ENCODE results near the gene EIF4E3.

The EIF4E3 gene

DNA sequence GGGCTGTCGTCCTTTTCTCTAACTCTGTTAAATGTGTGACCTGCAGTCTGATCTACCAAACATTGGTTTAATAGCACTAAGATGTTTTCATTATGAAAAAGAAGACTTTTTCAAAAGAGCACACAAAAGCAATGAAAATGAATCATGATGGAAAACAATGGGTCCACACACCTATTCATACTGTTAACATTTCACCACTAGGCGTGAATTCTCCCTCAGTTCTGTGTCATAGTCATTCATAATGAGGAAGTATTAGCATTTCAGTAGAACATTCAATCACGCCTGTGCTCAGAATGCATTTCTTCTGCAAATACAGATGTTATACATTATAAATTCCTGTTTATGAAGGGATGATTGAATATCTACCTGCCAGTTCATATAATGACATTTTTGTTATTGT is 35.9 kb downstream of the EIF4E3 start:
- DNase-seq (ENCODE audit: low spot score) = peak; percentile 31

DNA sequence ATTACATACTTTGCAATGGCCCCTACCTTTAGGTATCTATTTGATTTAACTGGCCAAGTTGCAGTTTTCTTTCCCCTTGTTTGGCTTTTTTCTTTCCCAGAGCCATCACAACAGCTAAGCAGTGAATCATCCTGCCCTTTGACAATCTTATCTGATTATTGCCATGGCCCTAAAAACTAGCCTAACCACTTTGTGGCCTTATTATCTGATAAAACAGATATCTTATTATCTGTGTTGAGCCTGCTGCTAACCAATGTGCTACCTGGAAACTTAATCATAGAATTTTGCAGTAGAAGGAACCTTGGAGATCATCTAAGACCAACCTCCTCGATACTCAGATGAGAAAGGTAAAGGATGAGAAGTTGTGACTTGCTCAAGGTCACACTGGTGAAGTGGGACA is 37.1 kb downstream of the EIF4E3 start:
- DNase-seq (ENCODE audit: low spot score) = peak; percentile 26

DNA sequence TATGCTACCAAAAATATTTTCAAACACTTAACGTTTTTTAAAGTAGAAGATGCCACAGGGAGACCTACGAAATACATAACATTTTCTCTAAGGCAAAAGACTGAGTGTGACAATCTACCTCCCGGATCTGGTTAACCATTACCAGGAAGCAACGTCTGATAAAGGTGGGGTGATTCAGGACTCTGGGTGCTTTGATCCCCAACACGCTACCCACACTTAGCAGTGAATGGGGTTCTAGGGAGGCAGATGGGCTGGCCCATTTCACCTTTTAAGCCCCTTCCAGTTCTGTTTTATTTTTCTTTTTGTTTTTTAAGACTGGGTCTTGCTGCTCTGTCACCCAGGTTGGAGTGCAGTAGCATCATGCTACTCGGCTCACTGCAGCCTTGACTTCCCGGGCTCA is 39.5 kb downstream of the EIF4E3 start:
- no peak for DNase-seq (ENCODE audit: low spot score)

DNA sequence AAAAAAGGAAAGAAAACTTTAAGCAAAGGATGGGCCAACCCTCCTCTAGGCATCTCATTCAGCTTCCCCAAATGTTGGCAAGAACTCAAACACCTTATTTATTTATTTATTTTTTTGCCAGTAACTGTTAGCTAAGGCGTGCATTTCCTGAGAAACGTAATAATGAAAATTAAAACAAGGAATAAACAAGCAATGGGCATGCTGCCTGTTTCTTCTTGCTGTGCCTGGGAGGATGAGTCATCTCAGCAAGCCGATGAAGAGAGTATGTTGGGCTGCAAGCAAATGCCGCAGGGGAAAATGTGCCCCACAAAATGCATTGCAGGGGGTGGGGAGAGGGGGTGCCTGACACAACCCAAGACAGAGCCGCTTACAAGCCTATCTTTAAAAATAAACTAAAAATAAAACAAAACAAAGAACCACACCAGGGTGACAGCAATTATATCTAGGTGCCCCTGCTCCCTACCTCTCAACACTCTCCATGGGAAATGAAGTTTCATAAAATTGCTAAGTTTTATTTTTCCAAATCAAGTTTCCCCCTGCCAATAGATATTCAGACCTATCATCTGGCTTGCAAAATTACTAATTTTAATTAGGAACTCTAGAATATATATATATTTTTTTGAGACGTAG is 40.3 kb downstream of the EIF4E3 start:
- no peak for DNase-seq (ENCODE audit: low spot score)

DNA sequence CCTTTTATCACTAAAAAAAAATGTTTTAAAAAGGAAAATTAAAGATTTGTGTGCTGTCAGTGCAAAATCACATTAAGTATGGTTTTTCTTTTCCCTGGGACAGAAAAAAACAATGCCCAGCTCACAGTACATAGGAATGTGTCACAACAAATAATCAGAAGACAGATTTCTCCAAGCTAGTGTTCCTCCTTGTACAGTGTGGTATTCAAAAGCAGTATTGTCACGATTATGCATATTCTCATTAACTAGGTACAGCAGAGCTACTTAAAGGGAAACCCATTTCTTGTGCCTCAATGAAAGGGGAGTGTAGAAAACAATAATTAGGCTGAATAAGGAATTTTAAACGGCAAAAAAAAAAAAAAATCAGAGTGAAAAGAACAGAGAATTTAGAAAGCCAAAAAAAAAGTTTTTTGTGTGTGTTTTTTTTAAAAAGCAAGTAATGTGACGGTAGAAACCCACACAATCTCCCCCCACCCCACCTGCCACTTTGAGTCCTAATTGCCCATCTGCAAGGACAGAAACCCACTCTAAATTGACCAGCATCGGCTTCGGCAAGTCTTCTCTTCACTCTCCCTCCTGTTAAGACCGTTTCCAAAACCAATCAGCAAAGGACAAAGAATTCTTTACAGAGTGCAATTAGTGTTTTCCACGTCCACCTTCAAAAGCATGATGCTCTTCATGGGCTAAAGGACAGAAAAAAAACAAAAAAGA is 41.0 kb downstream of the EIF4E3 start:
- no peak for DNase-seq (ENCODE audit: low spot score)

DNA sequence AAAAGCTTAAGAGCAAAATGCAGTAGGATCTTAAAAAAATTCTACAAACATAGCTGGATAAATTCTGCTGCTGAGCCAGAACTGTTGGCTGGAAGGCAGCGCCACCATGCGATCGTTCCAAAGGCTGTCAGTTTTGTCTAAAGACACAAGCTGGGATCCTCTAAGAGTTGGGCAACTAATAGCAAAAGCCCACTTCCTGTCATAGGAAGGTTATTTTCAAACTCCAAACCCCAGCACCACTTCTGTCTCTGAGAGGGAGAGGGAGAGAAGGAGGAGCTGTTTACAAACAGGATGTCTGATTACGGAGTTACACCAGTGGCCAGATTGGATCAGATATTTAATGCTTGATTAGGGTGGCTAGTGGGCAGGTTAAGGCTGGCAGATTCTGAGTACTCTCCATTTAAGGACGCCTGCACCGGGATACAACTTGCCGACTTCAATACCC is 44.0 kb downstream of the EIF4E3 start:
- DNase-seq (ENCODE audit: low spot score) = peak; percentile 35

DNA sequence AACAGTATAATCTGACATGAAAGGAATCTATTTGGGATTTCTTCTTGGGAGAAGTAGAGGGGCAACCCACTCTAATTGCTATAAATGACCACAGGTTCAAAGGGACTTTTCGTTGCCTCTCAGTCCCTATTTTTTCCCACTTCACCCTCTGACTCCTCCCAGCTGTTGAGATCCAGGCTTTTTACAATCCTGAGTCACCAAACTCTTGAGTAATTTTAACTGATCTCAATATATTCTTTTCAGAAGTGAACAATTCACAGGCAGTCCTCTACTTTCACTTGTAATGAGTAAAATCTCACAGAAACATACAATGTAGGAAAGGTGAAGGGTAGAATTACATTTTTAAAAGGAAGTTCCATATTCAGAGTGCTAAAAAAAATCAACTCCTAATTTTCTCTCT is 44.6 kb downstream of the EIF4E3 start:
- no peak for DNase-seq (ENCODE audit: low spot score)

DNA sequence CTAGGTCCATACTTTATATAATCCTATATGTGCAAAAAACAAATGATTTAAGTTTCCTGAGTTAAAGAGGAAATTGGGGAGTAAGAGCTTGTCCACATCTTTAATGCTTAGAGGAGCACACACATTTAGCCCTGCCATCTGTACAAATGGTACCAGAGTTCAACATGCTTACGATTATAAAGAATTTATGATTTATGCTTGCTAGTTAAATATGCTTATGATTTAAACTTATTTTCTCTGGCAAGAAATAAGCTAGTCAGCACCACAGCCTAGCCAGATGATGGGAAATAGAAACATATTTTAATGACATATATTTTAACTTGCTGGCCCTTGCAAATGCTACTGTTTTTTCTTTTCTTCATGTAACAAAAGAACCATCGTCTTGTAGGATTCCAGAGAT is 48.3 kb downstream of the EIF4E3 start:
- DNase-seq (ENCODE audit: low spot score) = no peak

DNA sequence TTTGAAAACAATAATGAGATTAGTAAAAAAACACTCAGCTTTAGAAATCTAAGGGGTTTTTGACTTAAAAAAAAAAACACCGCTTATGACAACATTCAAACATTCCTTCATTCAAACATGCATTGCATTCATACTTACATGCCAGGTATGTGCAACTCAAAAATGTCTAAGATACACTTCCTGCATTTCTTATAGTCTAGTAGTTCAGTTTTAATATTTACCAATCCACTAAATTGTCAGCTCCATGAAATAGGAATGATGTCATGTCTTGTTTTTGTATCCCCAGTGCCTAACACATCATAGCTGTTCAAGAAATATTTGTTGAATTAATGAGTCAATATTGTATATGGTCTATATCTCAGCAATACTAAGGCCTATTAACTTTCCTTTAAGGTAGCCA is 51.7 kb downstream of the EIF4E3 start:
- no peak for DNase-seq (ENCODE audit: low spot score)

DNA sequence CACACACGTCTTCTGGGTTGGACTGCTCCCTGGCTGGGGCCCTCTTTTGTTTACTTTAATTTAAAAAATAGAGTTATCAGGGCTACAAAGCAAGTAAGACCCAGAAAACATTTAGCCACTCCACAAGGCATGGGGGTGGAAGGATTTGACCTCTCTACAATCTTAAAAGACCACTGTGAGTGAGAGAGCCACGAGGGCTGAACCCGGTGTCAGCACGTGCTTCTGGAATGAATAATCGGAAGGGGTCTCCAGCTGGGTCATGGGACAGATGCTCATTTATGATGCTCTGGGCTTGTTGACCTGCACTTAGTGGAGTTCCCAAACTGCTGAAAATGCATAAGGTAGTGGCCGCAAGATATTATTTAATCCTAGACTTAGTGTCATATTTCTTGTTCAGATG is 52.4 kb downstream of the EIF4E3 start:
- DNase-seq (ENCODE audit: low spot score) = no peak

DNA sequence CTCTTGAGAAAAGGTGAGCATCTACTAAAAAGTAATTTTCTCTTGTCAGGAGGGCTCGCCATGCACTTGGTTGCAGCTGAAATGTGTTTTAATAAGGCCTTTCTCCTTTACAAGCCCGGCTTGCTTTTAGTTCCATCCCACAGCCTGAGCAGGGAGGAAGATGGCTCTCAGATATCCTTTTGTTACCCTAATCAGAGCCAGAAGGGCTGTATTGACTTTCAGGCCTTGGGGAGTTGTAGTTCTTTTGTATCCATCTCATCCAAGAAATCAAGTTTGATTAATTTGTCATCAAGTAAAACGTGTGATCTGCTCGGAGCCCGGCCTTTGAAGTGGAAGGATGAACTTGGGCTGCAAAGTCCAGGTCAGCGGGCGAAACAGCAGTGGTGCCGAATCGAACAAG is 52.9 kb downstream of the EIF4E3 start:
- DNase-seq (ENCODE audit: low spot score) = no peak

DNA sequence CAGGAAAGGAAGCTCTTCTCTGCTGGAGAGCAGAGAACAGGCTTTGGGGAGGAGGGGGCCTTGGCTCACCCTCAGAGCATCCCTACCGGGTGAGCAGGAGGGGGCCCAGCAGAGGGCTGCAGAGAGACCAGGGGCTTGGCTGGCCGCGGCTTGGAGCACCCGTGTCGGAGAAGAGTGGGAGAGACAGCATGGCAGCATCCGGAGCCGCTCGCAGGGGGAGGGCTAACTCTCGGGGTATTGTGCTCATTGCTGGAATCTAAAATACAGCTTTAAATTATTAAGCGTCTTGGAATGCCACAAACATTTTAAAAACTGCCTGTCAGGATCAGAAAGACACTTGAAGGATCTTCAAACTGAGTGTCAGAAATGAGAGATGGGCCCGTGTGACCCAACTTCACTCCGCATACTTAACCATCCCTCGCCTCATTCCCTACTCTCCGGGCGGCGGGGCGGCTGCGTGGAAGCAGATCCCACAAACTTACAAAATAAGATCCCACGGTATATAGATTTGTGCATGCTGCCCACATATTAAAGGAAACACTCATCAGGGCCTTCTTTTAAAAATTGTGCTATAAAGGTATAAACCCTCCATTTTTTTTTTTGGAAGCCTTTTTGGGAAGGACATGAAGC is 53.9 kb downstream of the EIF4E3 start:
- no peak for DNase-seq (ENCODE audit: low spot score)

DNA sequence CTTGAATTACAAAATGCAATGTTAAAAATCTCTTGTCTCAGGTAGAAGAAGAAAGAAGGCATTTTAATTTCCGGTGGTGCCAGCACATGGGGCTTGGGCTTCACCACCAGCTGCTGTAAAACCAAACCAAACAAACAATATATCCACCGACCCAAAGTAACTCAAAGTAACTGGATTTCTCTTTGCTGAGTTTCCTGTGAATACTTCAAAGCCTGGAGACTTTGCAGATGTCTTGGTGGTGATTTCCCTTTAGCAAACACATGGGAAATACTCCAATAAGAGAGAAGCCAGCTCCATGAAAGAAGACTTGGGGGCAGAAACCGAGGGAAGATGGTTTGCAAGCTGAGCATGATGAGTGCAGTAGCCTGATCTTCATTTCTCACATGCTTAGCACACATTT is 62.6 kb downstream of the EIF4E3 start:
- DNase-seq (ENCODE audit: low spot score) = no peak

DNA sequence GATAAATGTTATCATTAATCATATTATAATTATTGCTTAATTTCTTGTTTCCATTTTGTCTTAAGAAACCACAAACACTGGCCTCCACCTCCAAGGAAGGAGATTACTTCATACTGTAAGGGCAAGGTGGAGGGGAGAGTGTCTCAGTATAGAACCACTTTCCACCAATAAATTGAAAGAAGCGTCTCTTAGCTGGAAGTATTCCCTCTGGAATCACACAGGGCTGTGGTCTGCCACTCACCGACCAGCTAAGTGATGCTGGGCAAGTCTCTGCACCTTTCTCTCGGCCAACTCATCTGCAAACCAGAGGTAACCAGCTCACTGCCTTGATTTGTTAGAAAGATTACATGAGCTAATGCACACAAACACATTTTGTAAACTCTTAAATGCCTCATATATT is 63.1 kb downstream of the EIF4E3 start:
- no peak for DNase-seq (ENCODE audit: low spot score)

DNA sequence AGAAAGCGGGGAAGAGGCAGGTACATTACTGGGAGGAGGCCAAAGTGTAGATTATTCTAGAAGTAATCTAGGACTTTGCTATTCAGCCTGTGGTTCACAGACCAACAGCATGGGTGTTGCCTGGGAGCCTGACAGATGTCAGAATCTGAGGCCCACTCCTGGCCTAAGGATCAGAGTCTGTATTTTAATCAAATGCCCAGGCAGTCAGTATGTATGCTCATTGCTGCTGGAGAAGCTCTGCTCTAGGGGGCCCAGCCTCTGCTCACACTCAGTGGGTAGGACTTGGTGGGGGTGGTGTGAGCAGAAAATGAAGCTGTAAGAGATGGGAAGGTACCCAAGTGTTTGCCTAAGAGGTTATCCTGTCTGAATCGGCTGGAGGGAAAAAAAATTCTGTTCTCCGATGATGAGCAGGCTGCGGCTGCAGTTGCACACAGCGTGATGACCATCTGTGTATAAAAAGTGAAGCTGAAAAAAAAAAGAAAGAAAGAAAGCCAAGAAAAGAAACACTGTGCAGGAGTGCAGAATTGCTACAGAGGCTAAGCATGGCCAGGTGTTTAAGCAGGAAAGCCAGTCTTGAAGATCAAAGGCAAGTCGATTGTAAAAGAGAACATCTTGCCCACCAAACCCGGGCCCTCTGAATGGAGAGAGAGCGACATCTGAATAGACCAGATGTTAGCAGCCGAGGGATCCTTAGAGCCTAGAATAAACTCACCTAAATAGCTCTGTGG is 65.2 kb downstream of the EIF4E3 start:
- no peak for DNase-seq (ENCODE audit: low spot score)

DNA sequence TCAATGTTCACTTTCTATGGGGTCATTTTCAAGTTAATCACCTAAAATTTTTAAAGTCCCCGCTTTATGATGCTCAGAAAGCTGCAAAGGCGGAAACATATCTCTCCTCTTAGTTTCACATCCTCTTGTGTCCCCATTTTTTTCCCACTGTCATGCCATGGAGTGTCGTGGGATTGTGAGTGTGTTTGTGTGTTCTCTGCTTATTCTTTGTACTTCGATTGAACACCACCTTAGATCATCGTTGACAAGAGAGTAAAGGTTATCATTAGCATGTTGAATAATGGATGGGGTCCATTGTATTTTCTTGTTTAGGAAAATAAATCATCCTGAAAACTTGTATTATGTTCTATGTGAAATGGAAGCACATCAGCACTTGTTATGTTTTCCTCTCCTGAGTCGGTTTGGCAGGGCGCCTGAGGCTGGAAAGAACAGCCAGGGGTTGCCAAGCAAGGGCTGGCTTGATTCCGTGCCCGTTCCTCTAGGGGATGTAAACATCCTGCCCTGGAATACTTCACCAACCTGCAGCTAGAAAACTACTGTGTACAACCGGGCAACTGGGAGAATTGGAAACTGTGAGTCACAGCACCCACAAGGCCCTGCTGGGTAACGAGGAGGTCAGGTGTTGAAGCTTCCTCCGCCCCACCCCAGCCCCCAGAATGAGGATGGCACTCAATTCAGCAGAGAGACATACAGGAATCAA is 67.2 kb downstream of the EIF4E3 start:
- no peak for DNase-seq (ENCODE audit: low spot score)

DNA sequence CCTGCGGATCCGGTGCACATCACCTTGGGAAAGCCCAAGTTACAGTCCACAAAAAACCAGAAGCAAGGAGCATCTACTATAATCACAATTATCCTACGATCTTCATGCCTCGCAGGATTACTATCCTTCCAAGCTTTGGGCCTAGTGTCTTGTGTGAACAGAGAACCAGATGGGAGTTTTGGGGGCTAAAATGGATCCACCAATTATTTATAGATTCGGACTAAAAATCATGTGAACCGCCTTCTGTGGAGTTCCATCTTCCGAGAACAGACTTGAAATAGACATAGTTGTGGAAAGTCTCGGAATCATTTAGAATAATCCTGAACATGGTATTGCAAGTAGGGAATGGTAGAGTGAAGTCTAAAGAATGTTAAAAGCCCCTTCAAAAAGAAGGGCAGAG is 70.1 kb downstream of the EIF4E3 start:
- no peak for DNase-seq (ENCODE audit: low spot score)

DNA sequence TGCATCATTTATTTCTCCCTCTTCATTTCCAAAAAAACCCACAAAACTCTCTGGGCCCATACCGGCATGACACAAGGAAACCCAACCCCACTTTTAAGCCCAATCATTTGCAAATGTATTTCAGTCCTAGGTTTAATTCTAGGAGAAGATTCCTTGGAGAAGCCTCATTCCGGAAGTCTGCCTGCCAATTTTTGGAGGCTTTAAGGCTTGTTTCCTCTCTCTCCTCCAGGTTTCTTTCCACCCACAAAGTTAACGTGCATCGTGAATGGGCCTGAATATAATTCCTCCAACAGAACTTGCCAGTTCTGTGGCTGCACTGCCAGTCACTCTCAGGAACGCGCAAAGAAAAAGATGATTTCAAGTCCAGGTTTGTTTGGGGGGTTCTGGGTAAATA is 71.8 kb downstream of the EIF4E3 start:
- no peak for DNase-seq (ENCODE audit: low spot score)

DNA sequence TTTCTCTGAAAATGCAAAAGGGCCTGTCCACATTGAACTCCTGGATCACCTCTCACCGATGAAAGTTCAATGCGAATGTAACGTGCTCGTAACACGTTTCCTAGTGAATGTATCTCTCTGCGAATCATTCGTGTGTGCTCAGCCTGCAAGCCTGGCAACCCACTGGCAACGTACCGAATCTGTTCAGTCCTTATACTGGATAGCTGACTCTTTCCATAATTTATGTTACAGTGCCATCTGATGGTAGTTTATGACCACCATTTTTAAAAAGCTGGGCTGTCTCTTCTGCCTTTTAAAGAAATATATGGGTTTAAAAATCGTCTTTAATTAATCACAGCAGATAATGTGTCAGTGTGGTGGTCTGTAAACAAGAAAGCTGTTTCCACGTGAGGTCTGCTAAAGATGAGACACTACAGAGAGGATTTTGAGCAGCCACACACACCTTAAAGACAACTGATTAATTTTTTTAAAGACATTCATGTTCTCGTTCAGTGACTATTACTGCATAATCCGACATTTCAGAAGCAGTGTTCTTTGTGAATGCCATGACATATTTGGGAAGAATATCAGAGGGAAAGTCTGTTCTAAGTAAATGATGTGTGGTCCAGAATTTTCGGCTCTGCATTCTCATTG is 72.3 kb downstream of the EIF4E3 start:
- peak; percentile 38 for DNase-seq (ENCODE audit: low spot score)

DNA sequence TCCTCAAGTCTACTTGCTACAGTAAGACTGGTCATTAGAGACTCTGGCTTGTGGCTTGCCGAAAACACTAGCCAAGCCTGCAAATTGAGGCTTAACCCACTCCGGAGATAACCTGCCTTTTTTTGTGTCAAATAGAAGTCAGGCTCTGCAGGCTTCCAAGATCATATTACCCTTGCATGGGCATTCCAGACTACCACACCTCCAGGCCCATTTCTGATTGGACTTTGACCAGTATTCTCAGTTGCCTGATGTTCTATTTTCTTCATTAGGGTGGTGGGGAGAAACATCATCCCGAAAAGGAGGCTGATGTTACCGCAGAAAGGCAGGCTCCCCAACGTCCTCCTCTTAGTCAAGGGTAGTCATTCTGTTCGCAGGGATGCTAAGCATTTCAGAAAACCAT is 73.6 kb downstream of the EIF4E3 start:
- no peak for DNase-seq (ENCODE audit: low spot score)

DNA sequence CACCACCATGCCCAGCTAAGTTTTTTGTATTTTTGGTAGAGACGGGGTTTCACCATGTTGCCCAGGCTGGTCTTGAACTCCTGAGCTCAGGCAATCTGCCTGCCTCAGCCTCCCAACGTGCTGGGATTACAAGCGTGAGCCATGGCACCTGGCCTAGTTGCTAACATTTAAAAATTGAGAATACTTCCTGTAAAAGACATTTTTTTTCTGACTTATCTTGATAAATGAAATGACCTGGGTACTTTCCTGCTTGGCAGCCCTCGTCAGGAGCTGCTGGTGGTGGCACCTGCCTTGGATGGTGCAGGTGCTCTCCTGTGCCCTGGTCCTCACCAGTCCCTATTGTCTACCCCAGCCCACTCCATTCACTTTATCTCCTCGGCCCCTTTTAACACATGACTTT is 74.8 kb downstream of the EIF4E3 start:
- DNase-seq (ENCODE audit: low spot score) = no peak

DNA sequence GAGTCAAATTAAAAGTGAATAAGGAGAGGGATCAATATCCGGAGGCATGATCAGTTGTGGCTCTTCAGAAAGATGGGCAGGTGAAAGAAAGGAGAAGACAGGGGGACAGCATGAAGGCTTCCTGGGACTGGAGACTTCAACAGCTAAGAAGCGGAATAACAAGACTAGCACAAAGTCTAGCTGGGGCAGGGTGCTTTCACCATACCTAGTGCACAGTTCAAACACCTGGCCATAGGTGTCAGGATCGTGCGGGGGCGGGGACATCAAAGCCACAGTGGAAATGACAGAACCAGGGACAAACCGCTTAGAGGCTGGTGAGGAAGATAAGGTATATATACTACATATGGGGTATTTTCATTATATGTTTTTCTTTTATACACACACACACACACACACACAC is 75.4 kb downstream of the EIF4E3 start:
- DNase-seq (ENCODE audit: low spot score) = no peak

All from activated CD4-positive, alpha-beta T cell treated with anti-CD3 and anti-CD28 coated beads, Interleukin-2, Interleukin-4, amounts not matched to agents 100 ng/mL and 50 ng/mL, durations not matched to agents 16 hours and 8 hours (primary cell).